GM18519 (cell line): Measurements from ENCODE around the gene GPR132.
A peak's percentile ranks its signal among the peaks of the same experiment; 100 is the strongest.

Source experiments
- ATAC-seq: cut with Tn5 transposase; IDR thresholded peaks from one replicate; pipeline ENCODE4 v1.9.1; 2021; ENCODE audit warnings: mild to moderate bottlenecking, moderate library complexity; ENCODE audit not compliant: unreplicated experiment, low FRiP score

Gene GPR132

GRCh38 chr14:105023791-105024480 lies 41.3 kb downstream of the GPR132 start:
- no peak for ATAC-seq

- no peak for ATAC-seq
Observed at GRCh38 chr14:105023144-105023543, 42.1 kb downstream of the GPR132 start.

GRCh38 chr14:105022276-105022670 lies 43.0 kb downstream of the GPR132 start:
- ATAC-seq, result no peak

GRCh38 chr14:105021656-105022275 lies 43.5 kb downstream of the GPR132 start:
- no peak for ATAC-seq

GRCh38 chr14:105020815-105021655 lies 44.2 kb downstream of the GPR132 start, which contains the start of gene CDCA4:
Gene CDCA4 (minus strand): TSS chr14:105021083. CDS start chr14:105011929, 9,154 bp downstream.
- peak; percentile 57 for ATAC-seq

GRCh38 chr14:105019861-105020814 lies 45.1 kb downstream of the GPR132 start:
- peak; percentile 10 for ATAC-seq

GRCh38 chr14:105018414-105018813 lies 46.8 kb downstream of the GPR132 start:
- no peak for ATAC-seq

GRCh38 chr14:105015905-105016304 lies 49.3 kb downstream of the GPR132 start:
- no peak for ATAC-seq

GRCh38 chr14:105015242-105015641 lies 50.0 kb downstream of the GPR132 start:
- no peak for ATAC-seq

GRCh38 chr14:105014631-105015030 lies 50.6 kb downstream of the GPR132 start:
- no peak for ATAC-seq

GRCh38 chr14:105014032-105014431 lies 51.2 kb downstream of the GPR132 start:
- ATAC-seq, result no peak

GRCh38 chr14:105013150-105013785 lies 52.0 kb downstream of the GPR132 start:
- no peak for ATAC-seq

- no peak for ATAC-seq
Observed at GRCh38 chr14:105012171-105012985, 52.9 kb downstream of the GPR132 start.

- ATAC-seq, result no peak
Observed at GRCh38 chr14:105011312-105011990, 53.8 kb downstream of the GPR132 start.

GRCh38 chr14:105010891-105011291 lies 54.3 kb downstream of the GPR132 start:
- no peak for ATAC-seq

GRCh38 chr14:105010106-105010505 lies 55.1 kb downstream of the GPR132 start:
- ATAC-seq, result no peak

GRCh38 chr14:105007593-105008264 lies 57.5 kb downstream of the GPR132 start:
- no peak for ATAC-seq
